Hematopoietic multipotent progenitor cell treated with erythropoietin and hydrocortisone succinate and interleukin-3 and kit ligand, for 15 days (in vitro differentiated cells): ENCODE results near the gene LYRM4.

ENCODE experiments used
- DNase-seq: peaks from one replicate; pipeline ENCODE4 v3.0.0-alpha.2; 2015; ENCODE audit warnings: low spot score

The LYRM4 gene

GRCh38 chr6:5205877-5206850, 54.6 kb downstream of the LYRM4 start:
- DNase-seq: no peak

GRCh38 chr6:5205035-5205507, 55.7 kb downstream of the LYRM4 start:
- DNase-seq: no peak

- no peak for DNase-seq
Observed at GRCh38 chr6:5204376-5204775, 56.4 kb downstream of the LYRM4 start.

GRCh38 chr6:5203546-5203945, 57.2 kb downstream of the LYRM4 start:
- DNase-seq: no peak

GRCh38 chr6:5202941-5203340, 57.8 kb downstream of the LYRM4 start:
- DNase-seq: no peak

GRCh38 chr6:5202206-5202605, 58.5 kb downstream of the LYRM4 start:
- DNase-seq: no peak

- DNase-seq: no peak
Observed at GRCh38 chr6:5201271-5201670, 59.5 kb downstream of the LYRM4 start.

GRCh38 chr6:5199702-5200101, 61.0 kb downstream of the LYRM4 start:
- DNase-seq: no peak

GRCh38 chr6:5199283-5199682, 61.5 kb downstream of the LYRM4 start:
- no peak for DNase-seq

- no peak for DNase-seq
Observed at GRCh38 chr6:5197084-5197483, 63.7 kb downstream of the LYRM4 start.

GRCh38 chr6:5192135-5192794, 68.5 kb downstream of the LYRM4 start:
- DNase-seq: no peak

- no peak for DNase-seq
Observed at GRCh38 chr6:5191722-5192121, 69.0 kb downstream of the LYRM4 start.

GRCh38 chr6:5191222-5191621, 69.5 kb downstream of the LYRM4 start:
- no peak for DNase-seq

GRCh38 chr6:5190507-5190906, 70.2 kb downstream of the LYRM4 start:
- no peak for DNase-seq

- DNase-seq: no peak
Observed at GRCh38 chr6:5188646-5189045, 72.1 kb downstream of the LYRM4 start.

- no peak for DNase-seq
Observed at GRCh38 chr6:5184878-5185277, 75.9 kb downstream of the LYRM4 start.

- DNase-seq: no peak
Observed at GRCh38 chr6:5184218-5184617, 76.5 kb downstream of the LYRM4 start.

GRCh38 chr6:5181510-5182317, 79.0 kb downstream of the LYRM4 start:
- DNase-seq: no peak

GRCh38 chr6:5180636-5181035, 80.1 kb downstream of the LYRM4 start:
- no peak for DNase-seq

- peak; percentile 5 for DNase-seq
Observed at GRCh38 chr6:5179917-5180316, 80.8 kb downstream of the LYRM4 start.

- no peak for DNase-seq
Observed at GRCh38 chr6:5178806-5179205, 81.9 kb downstream of the LYRM4 start.

GRCh38 chr6:5175635-5176034, 85.1 kb downstream of the LYRM4 start:
- DNase-seq: no peak
